Esophagus muscularis mucosa (tissue), 4 donors: ENCODE data around the gene TFAP2A. TPM values are rescaled to one million over a fixed set of nuclear protein-coding genes. Genes with fewer than 3 reads are reported as not detected.

ENCODE experiments used
- DNase-seq: peaks from one replicate; pipeline ENCODE4 v3.0.0-alpha.2; 2017; ENCODE audit errors: extremely low spot score
- H3K27ac ChIP-seq, 4 donors: fragments of 200-600 bp; sonication (generic); replicated peaks in 1 of 4; 1 replicate in 3 of 4; 2 replicates in 1 of 4; pipeline ENCODE4 v1.5.1; 2016 to 2019; ENCODE audit warnings: mild to moderate bottlenecking in 1 of 4
- H3K27me3 ChIP-seq, 4 donors: fragments of 200-600 bp; sonication (generic); one replicate each; pipeline versions ENCODE4 v1.5.1 to v1.6.0; 2016 to 2019
- H3K36me3 ChIP-seq, 4 donors: fragments of 200-600 bp; sonication (generic); one replicate each; pipeline ENCODE4 v1.5.1; 2016 to 2019
- H3K4me1 ChIP-seq, 4 donors: fragments of 200-600 bp; sonication (generic); one replicate each; pipeline ENCODE4 v1.5.1; 2016 to 2019
- H3K4me3 ChIP-seq, 4 donors: fragments of 200-600 bp; sonication (generic); 1 replicate in 2 of 4; 2 replicates in 2 of 4; pipeline ENCODE4 v1.5.1; 2016 to 2019; ENCODE audit warnings: mild to moderate bottlenecking in 4 of 4, moderate library complexity in 1 of 4
- H3K9me3 ChIP-seq, 4 donors: fragments of 200-600 bp; sonication (generic); 1 replicate in 3 of 4; 2 replicates in 1 of 4; pipeline ENCODE4 v1.5.1; 2016 to 2019
- CTCF ChIP-seq, 3 experiments: fragments of 200-600 bp in 2 of 3; fragments of 450-650 bp in 1 of 3; sonication (generic) in 2 of 3; IDR thresholded peaks; one replicate each; pipeline ENCODE4 v1.5.1; 2017 to 2019; ENCODE audit warnings: antibody characterized with exemption in 3 of 3, mild to moderate bottlenecking in 2 of 3, moderate library complexity in 1 of 3
- EP300 ChIP-seq: sonication (generic); formaldehyde crosslinking; IDR thresholded peaks from one replicate; pipeline ENCODE4 v1.6.1; 2017; ENCODE audit warnings: antibody characterized with exemption
- POLR2A ChIP-seq: fragments of 450-650 bp; IDR thresholded peaks from one replicate; pipeline ENCODE4 v1.6.1; 2017; ENCODE audit warnings: antibody characterized with exemption, moderate library complexity, mild to moderate bottlenecking, low read depth
- POLR2AphosphoS5 ChIP-seq, 2 donors: sonication (generic); formaldehyde crosslinking; IDR thresholded peaks; one replicate each; pipeline ENCODE4 v1.6.1; 2017; ENCODE audit warnings: antibody characterized with exemption in 2 of 2
- WGBS: methylation state at CpG from one replicate; pipeline ENCODE4 v1.1.5; 2018; 5-methylcytosine and 5-hydroxymethylcytosine counted together
- intact Hi-C: fragments of 100-400 bp; cut with DNase I; formaldehyde crosslinking; loops from one replicate; pipeline ENCODE4 v1.15.1; 2023
- total RNA-seq, 4 donors: library from RNA; depleted of rRNA; stranded (reverse); fragments of >200 nt; gene quantifications; one replicate each; pipeline versions ENCODE4 v1.1.0 to v1.2.1, GENCODE V29; 2016

Gene TFAP2A
- total RNA-seq, 4 donors from 2014 or later = 0.69 to 3.0 (median 1.3) TPM

GRCh38 chr6:10419749-10420545, 5.1 kb upstream of the TFAP2A start:
- no peak overlapping the region for H3K27ac ChIP-seq
- DNase-seq = no peak
- intact Hi-C loops = no loop called here
- H3K4me1 ChIP-seq = peaks cover 11 to 45% (median 23%) of the 10 kb centered on the region in 4 donors
- H3K4me3 ChIP-seq = no peak overlapping the region
- TF ChIP-seq CTCF (IDR thresholded peaks at IDR 0.05) (no peak), EP300 (no peak), POLR2A (no peak), POLR2AphosphoS5 (IDR thresholded peaks at IDR 0.05) (no peak)
- 8% methylated on average over 16 of the region's 31 CpGs for WGBS
- peaks cover 5 to 100% (median 81%) of the 10 kb centered on the region in 4 donors for H3K27me3 ChIP-seq
- no peaks in the 10 kb centered on the region for H3K9me3 ChIP-seq
- no peaks in the 10 kb centered on the region for H3K36me3 ChIP-seq

- H3K27ac ChIP-seq = no peak overlapping the region
- H3K4me3 ChIP-seq = no peak overlapping the region
- 4% methylated on average over 29 of the region's 56 CpGs for WGBS
- intact Hi-C loops = no loop called here
- no peak for DNase-seq
- H3K9me3 ChIP-seq = no peaks in the 10 kb centered on the region
- TF ChIP-seq POLR2AphosphoS5 (IDR thresholded peaks at IDR 0.05) (no peak), CTCF (IDR thresholded peaks at IDR 0.05) (no peak), EP300 (no peak), POLR2A (no peak)
- peaks cover 17 to 54% (median 31%) of the 10 kb centered on the region in 4 donors for H3K4me1 ChIP-seq
- peaks cover 5 to 100% (median 87%) of the 10 kb centered on the region in 4 donors for H3K27me3 ChIP-seq
- H3K36me3 ChIP-seq = no peaks in the 10 kb centered on the region
Measured at GRCh38 chr6:10418862-10419748, 4.2 kb upstream of the TFAP2A start.

GRCh38 chr6:10418361-10418861, 3.5 kb upstream of the TFAP2A start:
- WGBS = 62% methylated on average over 18 of the region's 18 CpGs
- Histone ChIP-seq H3K4me1 (peaks cover 23 to 60% (median 38%) of the 10 kb centered on the region in 4 donors), H3K27me3 (peaks cover 9 to 100% (median 89%) of the 10 kb centered on the region in 4 donors), H3K27ac (no peak overlapping the region), H3K4me3 (no peak overlapping the region), H3K9me3 (no peaks in the 10 kb centered on the region), H3K36me3 (no peaks in the 10 kb centered on the region)
- DNase-seq = no peak
- intact Hi-C loops = no loop called here
- TF ChIP-seq POLR2AphosphoS5 (IDR thresholded peaks at IDR 0.05) = no peak
- TF ChIP-seq POLR2A = no peak
- TF ChIP-seq CTCF (IDR thresholded peaks at IDR 0.05) = no peak
- no peak for TF ChIP-seq EP300

- 68% methylated on average over 13 of the region's 18 CpGs for WGBS
- TF ChIP-seq EP300 (no peak), POLR2AphosphoS5 (IDR thresholded peaks at IDR 0.05) (no peak), POLR2A (no peak), CTCF (IDR thresholded peaks at IDR 0.05) (no peak)
- H3K27ac ChIP-seq = no peak overlapping the region
- H3K36me3 ChIP-seq = no peaks in the 10 kb centered on the region
- H3K4me1 ChIP-seq = peaks cover 30 to 68% (median 45%) of the 10 kb centered on the region in 4 donors
- peaks cover 9 to 100% (median 86%) of the 10 kb centered on the region in 4 donors for H3K27me3 ChIP-seq
- H3K4me3 ChIP-seq = no peak overlapping the region
- no peaks in the 10 kb centered on the region for H3K9me3 ChIP-seq
- DNase-seq = no peak
- intact Hi-C loops = no loop called here
Measured at GRCh38 chr6:10417681-10418104, 2.8 kb upstream of the TFAP2A start.
